HepG2 (cell line): ENCODE data around the gene PDPR.
"Not testable (repeated sequence)": the region's sequence is repeated elsewhere in the genome, so short reads cannot be mapped to it uniquely, and the experiment has no call there.

ENCODE experiments used
- FLYWCH1 ChIP-seq: sonication (generic); formaldehyde crosslinking; IDR thresholded peaks from 2 replicates; pipeline ENCODE4 v1.8.1; 2023; ENCODE audit warnings: mild to moderate bottlenecking, missing genetic modification reagents
- IRF2 ChIP-seq: IDR thresholded peaks from 2 replicates; pipeline ENCODE4 v1.6.1; 2018; ENCODE audit warnings: missing genetic modification reagents, missing compliant biosample characterization
- PHB2 ChIP-seq: fragments of 450-650 bp; IDR thresholded peaks from 2 replicates; pipeline ENCODE4 v1.6.1; 2018; ENCODE audit not compliant: partially characterized antibody
- RAD51 ChIP-seq: fragments of 450-650 bp; IDR thresholded peaks from 2 replicates; pipeline ENCODE4 v1.6.1; 2016; ENCODE audit warnings: borderline replicate concordance
- TBP ChIP-seq: sonication (generic); formaldehyde crosslinking; IDR thresholded peaks from 2 replicates; pipeline ENCODE4 v1.5.0; 2020; ENCODE audit warnings: missing genetic modification reagents
- TEAD3 ChIP-seq: optimal IDR thresholded peaks from 2 replicates; pipeline ENCODE3; 2016; ENCODE audit warnings: borderline replicate concordance
- YEATS2 ChIP-seq: sonication (generic); formaldehyde crosslinking; IDR thresholded peaks from 2 replicates; pipeline ENCODE4 v1.4.0; 2020; ENCODE audit warnings: missing genetic modification reagents, borderline replicate concordance
- ZZZ3 ChIP-seq: sonication (generic); formaldehyde crosslinking; IDR thresholded peaks from 2 replicates; pipeline ENCODE4 v1.4.0; 2020; ENCODE audit warnings: missing genetic modification reagents, mild to moderate bottlenecking, borderline replicate concordance
- TF ChIP-seq, protein P1 (sequence below): sonication (generic); formaldehyde crosslinking; IDR thresholded peaks from 2 replicates; pipeline ENCODE4 v1.9.0; 2022; ENCODE audit warnings: low read depth, missing genetic modification reagents

DNA sequence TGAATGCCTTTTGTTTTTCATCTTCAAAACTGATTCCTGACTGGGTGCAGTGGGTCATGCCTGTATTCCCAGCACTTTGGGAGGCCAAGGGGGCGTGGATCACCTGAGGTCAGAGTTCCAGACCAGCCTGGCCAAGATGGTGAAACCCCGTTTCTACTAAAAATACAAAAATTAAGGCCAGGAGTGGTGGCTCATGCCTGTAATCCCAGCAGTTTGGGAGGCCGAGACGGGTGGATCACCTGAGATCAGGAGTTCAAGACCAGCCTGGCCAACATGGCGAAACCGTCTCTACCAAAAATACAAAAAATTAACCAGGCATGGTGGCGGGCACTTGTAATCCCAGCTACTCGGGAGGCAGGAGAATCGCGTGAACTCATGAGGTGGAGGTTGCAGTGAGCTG lies 28.6 kb downstream of the PDPR start:
- TF ChIP-seq PHB2; FLYWCH1 (CRISPR knock-in tag); TBP (CRISPR knock-in tag); RAD51; IRF2 (CRISPR knock-in tag); YEATS2; ZZZ3; TEAD3 (CRISPR knock-in tag): not testable (repeated sequence)
- TF ChIP-seq, protein P1, sequence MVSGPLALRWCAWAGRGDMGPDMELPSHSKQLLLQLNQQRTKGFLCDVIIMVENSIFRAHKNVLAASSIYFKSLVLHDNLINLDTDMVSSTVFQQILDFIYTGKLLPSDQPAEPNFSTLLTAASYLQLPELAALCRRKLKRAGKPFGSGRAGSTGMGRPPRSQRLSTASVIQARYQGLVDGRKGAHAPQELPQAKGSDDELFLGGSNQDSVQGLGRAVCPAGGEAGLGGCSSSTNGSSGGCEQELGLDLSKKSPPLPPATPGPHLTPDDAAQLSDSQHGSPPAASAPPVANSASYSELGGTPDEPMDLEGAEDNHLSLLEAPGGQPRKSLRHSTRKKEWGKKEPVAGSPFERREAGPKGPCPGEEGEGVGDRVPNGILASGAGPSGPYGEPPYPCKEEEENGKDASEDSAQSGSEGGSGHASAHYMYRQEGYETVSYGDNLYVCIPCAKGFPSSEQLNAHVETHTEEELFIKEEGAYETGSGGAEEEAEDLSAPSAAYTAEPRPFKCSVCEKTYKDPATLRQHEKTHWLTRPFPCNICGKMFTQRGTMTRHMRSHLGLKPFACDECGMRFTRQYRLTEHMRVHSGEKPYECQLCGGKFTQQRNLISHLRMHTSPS (CRISPR knock-in tag): not testable (repeated sequence)
